Stimulated activated CD4-positive, alpha-beta T cell treated with anti-CD3 and anti-CD28 coated beads, Interleukin-12 subunit alpha, Interleukin-12 subunit beta, amount 100 ng/mL, for 48 hours (primary cell): ENCODE data around the gene CAMK1D.

Source experiments
- DNase-seq, 3 donors: peaks; one replicate each; pipeline ENCODE4 v3.0.0-alpha.2; 2020; ENCODE audit warnings: low read depth in 2 of 3, low spot score in 1 of 3

Gene CAMK1D

DNA sequence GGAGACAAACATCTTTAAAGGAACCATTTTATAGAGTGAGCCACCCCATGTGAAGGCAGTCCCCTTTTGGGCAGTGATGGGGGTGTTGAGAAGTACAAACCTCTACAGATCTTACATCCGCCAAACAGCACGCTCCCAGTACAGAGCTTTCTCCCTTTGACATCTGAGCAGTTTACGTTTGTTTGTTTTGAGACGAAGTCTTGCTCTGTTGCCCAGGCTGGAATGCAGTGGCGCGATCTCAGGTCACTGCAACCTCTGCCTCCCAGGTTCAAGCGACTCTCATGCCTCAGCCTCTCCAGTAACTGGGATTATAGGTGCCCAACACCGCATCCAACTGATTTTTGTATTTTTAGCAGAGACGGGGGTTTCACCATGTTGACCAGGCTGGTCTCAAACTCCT lies 523.2 kb downstream of the CAMK1D start:
- DNase-seq = no peak

DNA sequence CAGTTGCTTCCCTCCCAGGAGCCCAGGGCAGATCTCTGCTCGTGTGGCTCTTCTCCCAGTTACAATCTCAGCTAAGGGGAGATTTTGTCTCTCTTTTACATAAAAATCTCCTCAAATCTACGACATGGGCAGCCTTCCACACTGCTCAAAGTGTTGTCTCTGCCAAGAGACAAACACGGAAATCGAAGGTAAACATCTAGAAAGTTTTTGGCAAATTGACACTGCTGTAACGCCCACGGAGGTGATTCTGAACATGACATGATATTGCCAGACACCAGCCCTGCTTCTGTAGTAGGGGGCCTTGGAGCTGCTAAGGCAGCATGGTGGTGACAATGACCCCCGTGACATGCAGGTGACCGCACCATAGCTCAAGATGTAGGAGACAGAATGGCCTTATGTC lies 523.8 kb downstream of the CAMK1D start:
- DNase-seq = no peak

DNA sequence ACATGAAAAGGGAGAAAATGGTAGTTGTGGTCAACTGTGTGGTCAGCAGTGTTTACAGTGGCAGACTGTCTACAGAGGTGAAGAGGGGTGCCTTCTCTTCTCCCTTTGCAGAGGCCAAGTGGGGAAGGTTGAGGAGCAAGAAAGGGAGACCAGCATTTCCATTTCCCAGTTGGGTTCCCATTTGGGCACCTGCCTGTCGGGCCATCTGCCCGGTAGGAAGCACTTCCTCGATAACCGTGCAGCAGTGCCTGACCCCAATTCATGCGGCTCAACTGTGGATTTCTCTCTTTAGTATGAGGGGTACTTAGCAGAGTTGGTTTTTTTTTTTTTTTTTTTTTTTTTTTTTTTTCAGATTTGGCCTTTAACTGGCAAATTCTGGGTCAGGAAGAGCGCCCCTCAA lies 525.2 kb downstream of the CAMK1D start:
- DNase-seq = no peak

DNA sequence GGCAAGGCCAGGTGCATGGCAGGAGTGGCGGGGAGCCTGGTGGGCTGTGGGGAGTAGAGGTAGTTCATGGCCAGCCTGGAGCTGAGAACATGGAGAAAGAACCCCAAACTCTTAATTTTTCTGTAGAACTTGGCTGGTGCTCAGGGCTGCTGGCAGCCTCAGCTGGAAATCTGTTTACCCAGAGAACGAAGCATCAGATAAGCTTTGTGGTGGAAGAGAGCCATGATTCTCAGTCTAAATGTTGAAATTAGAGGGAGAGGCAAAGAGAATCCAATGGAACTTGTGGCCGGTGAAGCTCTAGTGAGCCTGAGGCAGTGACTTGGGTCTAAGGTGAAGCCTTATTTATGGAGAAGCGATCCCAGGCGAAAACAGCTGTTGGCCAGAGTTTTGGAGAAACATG lies 525.8 kb downstream of the CAMK1D start:
- no peak for DNase-seq

DNA sequence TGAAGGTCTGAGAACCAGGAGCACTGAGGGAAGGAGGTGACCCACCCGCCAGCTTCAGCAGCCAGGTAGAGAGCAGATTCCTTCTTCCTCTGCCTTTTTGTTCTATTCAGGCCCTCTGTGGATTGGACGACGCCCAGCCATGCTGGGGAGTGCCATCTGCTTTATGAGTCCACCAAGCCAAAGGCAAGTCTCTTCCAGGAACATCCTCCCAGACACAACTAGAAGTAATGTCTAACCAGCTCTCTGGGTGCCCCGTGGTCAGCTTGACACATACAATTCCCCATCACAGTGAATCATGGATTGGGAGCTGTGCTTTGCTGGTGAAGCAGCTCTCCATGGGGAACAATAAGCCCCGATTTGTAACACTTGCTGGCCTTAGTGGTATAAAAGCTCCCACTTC lies 526.9 kb downstream of the CAMK1D start:
- no peak for DNase-seq

DNA sequence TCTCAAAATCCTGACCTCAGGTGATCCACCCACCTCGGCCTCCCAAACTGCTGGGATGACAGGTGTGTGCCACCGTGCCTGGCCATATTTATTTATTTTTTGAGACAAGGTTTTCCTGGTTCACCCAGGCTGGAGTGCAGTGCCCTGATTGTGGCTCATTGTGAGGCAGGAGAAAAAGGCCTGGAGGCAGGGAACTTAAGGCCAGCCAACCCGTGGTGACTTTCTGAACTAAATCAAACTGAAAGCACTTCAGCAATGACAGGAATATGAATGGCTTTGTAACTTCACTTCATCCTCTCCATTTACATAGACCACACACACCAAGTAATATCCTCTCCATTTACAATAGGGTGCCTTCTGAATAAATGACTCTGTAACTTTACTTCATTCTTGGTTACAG lies 527.8 kb downstream of the CAMK1D start:
- no peak for DNase-seq

DNA sequence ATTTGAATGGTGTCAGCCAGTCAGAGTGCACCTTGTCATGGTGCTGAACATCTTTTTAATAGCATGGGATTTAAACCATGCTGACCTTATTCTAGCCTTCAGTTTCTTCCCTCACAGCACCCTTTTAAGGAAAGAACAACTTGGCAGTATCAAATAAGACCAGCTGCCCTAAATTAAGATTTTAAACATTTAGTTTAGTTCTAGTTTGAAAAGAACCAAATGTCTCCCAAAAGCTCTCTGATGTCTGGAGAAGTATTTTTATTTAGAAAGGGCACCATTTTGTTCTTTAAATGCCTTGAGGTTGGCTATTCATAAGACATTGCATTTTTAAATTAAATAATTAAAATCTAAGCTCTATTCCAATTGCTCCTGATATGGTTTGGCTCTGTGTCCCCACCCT lies 531.1 kb downstream of the CAMK1D start:
- DNase-seq = no peak

DNA sequence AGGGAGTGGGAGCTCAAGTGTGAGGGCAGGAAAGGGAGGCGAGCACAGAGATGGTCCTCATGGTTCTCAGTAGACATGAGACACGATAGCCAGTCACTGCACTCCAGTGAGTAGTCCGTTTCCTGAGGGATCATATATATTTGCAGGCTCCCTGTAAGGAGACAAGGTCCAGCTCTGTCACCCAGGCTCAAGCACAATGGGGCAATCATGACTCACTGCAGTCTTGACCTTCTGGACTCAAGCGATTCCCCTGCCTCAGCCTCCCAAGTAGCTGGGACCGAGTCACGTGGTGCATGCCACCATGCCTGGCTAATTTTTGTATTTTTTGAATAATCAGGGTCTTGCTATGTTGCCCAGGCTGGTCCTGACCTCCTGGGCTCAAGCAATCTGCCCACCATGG lies 535.5 kb downstream of the CAMK1D start:
- no peak for DNase-seq
